GM19043 (cell line): Measurements from ENCODE around the gene S100P.
"Not testable (repeated sequence)": the region's sequence is repeated elsewhere in the genome, so short reads cannot be mapped to it uniquely, and the experiment has no call there.

Source experiments
- ATAC-seq: cut with Tn5 transposase; IDR thresholded peaks from one replicate; pipeline ENCODE4 v1.9.1; 2021; ENCODE audit warnings: low read depth; ENCODE audit not compliant: unreplicated experiment

Gene S100P

GRCh38 chr4:6693231-6694176 lies at the start of gene S100P:
S100P (plus strand) TSS chr4:6693878; CDS start chr4:6693933, 55 bp downstream.
- no peak for ATAC-seq

DNA sequence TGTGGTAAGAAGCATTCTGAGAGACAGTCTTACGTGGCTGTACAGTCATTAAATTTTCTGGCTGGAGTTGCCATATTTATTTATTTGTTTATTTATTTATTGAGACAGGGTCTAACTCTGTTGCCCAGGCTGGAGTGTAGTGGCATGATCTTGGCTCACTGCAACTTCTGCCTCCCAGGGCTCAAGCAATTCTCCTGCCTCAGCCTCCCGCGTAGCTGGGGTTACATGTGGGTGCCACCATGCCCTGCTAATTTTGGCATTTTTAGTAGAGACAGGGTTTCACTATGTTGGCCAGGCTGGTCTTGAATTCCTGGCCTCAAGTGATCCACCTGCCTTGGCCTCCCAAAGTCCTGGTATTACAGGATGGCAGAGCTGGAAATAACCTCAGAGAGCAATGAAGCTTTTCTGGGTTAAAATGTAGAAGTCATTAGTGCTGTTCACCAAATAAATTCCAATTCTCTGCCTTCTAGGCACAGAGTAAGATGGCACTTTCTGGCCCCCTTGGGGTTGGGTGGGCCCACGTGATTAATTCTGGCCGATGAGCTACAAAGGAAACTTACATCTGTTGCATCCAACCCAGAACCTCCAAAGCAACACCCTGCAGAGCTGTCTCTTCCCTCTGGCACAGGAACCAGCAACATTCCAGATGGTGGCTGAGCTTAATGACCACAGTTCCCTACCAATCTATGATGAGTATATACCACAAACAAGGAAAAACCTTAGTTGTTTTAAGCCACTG lies 48.7 kb upstream of the S100P start:
- ATAC-seq = no peak

- ATAC-seq = no peak
These were observed 46.5 kb upstream of the S100P start for GRCh38 chr4:6647169-6647568.

DNA sequence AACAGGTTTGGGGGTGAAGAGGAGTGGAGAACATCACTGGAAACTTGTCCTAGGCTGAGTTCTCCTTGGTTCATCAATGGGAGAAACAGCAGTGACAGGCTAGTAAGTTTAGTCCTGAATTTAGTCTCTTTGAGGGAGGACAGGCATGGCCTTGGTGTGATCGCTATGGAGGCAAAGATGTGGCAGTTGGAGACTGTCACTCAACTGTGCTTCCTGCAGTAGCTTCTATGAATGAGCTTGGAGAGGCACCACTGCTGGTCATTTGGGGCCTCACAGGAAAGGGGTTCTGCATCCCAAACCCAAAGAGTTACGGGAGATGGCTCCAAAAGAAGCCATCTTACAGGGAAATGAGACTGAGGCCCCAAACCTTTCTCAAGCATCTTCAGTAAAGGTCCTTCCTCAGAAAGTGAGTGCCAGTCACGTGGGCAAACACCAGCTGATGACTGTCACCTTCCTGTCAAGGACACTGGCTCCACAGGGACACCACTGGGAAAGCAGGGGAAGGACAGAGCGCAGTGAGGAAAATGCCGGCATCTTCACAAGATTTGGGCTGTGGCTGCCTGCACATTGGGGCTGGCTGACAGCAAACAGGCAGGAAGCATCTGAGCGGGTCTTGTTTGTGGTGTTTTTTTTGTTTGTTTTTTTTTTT lies 46.0 kb upstream of the S100P start:
- ATAC-seq = no peak

DNA sequence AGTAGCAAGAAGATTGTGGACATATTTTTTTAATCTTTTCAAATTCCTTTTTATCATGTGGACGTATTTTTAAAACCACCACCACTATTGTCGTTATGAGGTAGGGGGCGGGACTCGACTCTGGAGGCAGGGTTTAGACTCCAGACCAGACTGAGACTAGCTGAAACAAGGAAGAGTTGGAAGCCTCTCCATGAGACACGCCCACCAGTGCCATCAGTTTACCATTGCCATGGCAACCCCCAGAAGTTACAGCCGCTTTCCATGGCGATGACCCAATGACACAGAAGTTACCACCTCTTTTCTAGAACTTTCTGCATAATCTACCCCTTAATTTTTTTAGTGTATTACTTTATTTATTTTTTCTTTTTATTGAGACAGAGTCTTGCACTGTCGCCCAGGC lies 44.5 kb upstream of the S100P start:
- no peak for ATAC-seq

- ATAC-seq = not testable (repeated sequence)
These were observed 39.5 kb upstream of the S100P start for GRCh38 chr4:6654211-6654610.

GRCh38 chr4:6655291-6655690 lies 38.4 kb upstream of the S100P start:
- ATAC-seq = not testable (repeated sequence)

GRCh38 chr4:6655924-6656323 lies 37.8 kb upstream of the S100P start:
- no peak for ATAC-seq

DNA sequence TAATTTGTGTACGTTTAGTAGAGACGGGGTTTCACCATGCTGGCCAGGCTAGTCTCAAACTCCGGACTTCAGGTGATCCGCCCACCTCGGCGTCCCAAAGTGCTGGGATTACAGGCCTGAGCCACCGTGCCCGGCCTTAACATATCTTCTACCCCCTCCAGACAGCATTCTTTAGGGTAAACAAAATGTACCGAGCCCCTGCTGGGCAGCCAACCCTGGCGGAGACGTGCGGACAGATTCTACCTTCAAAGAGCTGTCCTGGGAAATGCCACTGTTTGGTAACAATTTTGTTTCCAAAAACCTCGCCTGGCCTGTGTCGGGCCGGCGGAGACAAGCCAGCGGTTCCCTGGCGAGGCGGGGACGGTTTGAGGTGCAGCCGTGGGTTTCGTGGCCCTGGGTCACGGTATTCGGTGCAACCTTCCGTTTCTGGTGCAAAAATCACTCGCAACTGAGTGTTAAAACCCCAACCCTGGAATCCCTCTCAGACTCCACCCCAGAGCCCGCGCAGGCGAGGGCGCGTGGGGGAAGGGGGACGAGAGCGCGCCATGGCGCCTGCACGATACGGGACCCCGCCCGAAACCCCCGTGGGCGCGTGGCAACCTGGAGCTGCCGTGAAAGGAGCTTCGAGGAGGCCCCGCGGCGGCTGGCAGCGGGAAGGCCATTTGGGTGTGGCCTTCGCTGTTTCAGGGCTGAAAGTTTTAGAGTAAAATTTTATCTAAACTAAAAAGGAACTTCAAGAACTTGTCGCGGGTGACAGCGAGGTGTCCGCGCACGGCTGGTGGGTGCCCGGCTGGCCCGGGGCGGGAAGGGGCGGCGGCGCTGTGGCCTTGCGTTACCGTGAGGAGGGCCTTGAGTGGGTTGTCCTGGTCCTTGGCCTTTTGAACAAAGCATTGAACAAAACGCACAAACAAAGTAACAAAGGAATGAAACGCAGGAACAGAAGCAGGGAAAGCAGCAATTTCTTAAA lies 36.2 kb upstream of the S100P start:
- ATAC-seq = no peak

GRCh38 chr4:6658209-6658595 lies 35.5 kb upstream of the S100P start:
- no peak for ATAC-seq

DNA sequence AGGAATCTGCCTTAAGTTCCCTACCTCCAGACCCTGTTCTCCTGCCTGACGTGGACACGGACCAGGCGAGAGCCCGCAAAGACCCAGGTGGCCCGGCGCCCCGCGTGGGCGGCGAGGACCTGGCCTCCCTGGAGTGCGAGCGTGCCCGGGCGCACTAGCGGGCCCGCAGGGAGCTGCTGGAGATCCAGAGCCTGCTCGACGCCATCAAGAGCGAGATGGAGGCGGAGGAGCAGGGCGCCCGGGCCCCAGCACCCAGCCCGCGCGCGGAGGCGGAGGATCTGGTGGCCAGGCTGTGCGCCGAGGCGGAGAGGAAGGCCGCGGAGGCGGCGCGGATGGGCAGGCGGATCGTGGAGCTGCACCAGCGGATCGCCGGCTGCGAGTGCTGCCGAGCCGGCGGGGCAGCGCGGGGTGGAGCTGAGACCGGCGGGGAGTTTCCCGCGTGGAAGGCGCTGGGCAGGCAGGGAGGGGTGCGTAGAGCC lies 35.0 kb upstream of the S100P start:
- ATAC-seq = no peak

DNA sequence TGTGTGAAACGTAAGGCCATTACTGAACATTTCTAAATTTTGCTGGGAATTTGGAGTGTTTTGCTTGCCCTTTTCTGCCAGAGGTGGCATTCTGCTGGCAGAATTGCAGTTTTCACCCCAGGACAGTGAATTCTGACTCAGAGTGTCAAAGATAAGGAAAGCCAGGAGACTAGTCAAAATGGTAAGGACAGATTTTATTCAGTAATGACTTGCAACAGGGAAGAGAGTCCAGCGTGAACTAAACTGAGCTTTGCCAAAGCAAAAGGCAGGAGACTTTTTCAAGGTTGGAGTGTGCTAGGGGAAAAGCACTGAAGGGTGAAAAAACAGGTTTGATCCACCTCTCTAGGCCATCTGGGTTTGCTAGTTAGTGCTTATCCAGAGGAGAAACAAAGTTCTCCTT lies 33.8 kb upstream of the S100P start:
- no peak for ATAC-seq

GRCh38 chr4:6660430-6660829 lies 33.2 kb upstream of the S100P start:
- no peak for ATAC-seq

GRCh38 chr4:6662591-6662990 lies 31.1 kb upstream of the S100P start:
- no peak for ATAC-seq

DNA sequence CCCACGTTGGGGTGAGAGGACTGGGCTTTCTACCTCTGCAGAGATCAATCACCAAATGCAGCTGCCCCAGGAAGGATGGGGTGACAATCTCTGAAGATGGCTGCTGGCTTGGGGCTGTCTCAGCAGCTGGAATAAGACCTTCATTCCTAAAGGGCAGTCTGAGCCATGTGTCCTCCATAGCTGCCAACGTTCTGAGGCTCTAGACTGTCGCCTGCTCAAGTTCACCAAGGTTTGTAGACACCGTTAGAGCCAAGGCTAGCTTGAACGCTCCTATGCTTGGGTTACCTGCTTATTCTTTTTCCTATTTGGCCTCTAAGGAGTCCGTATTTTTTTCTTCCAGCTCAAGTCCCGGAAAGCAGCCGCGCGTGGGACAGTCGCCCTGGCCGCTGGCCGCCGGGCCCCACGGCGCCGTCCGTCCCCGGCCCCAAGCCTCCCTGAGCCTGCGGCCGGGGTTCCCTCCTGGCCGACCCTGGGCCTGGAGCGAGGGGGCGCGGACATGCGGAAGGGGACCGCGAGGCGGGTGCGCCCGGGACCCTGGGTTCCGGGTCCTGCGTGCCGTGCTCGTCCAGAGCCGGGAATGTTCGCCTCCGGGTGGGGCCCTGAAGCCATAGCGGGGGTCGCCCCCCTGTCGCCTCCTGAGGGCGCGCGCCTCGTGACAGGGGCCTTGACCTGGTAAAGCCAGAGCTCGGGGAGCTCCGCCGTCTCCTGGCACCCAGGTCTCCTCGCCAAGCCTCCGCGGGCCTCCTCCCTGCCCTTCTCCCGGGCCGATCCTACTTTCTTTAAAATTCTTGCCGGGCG lies 29.9 kb upstream of the S100P start:
- no peak for ATAC-seq

GRCh38 chr4:6665320-6665654 lies 28.4 kb upstream of the S100P start:
- ATAC-seq = no peak

GRCh38 chr4:6668391-6668790 lies 25.3 kb upstream of the S100P start:
- no peak for ATAC-seq

- ATAC-seq = no peak
These were observed 22.0 kb upstream of the S100P start for GRCh38 chr4:6671648-6672047.

- ATAC-seq = no peak
These were observed 21.5 kb upstream of the S100P start for GRCh38 chr4:6672131-6672530.
